Stimulated activated CD8-positive, alpha-beta memory T cell treated with anti-CD3 and anti-CD28 coated beads, Interleukin-7, amount 100 ng/mL, for 24 hours (primary cell): ENCODE data around the gene C1orf35.
A peak's percentile ranks its signal among the peaks of the same experiment; 100 is the strongest.
"Not testable (repeated sequence)": the region's sequence is repeated elsewhere in the genome, so short reads cannot be mapped to it uniquely, and the experiment has no call there.

Experiments used
- DNase-seq: peaks from one replicate; pipeline ENCODE4 v3.0.0-alpha.2; 2020; ENCODE audit warnings: low read depth

The C1orf35 gene

DNA sequence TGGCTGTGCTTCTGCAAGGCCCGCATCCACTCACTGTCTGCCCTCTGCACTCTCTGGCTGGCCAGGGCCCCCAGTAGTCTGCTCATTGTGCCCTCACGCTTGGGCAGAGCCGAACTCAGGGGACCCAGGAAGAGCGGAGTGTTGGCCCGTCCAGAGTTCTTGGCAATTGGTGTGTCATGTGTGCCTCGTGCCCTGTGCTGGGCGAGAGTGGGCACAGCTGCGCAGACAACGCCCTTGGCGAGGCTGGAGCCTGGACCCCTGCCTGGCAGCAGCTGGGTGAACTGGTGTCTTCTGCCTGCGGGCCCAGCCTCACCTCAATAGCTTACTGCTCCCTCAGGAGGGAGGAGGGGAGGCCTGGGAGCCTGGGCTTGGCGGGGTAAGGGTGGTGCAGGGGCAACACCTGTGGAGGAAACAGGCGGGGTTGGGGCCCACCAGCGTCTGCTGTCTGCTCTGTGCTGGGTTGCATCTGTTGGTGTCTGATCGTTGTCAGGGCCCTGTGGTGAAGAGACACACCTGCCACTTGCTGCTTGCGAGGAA lies 39.1 kb upstream of the C1orf35 start:
- no peak for DNase-seq

DNA sequence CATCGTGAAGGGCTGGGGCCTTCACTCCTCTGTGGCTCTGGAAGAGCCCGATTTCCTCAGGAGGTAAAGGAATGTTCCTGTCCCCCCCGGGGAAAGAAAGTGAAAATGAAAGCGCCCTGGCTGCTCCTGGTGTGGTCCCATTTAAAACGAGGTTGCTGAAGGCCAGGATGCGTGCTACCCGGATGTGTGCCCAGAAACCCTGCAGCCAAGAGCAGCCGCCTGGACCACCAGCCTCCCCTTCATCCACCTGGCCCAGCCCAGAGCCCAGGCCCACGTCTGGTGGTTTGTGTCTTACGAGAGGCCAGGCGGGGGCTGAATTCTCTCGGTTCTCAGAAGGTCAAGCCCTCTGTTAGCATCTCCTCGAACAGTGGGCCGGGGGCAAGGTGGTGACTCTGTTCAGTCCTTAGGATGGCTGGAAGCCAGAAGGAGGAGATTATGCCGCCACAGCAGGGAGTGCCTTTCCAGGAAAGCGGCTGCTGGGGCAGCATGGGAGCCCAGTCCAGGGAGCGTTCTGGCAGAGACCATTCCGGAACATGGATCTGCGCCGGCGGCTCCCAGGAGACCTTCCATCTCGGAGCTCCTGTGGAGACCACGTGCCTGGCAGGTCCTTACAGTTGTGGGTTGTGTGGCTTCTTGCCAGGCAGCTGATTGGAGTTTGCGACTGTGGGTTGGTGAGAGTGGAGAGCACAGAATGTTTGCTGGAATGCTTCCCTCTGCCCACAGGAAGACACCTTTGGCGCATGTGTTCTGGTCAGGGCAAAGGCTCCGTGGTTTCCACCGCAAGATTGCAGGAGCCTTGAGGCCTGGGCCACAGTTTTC lies 38.3 kb upstream of the C1orf35 start:
- no peak for DNase-seq

DNA sequence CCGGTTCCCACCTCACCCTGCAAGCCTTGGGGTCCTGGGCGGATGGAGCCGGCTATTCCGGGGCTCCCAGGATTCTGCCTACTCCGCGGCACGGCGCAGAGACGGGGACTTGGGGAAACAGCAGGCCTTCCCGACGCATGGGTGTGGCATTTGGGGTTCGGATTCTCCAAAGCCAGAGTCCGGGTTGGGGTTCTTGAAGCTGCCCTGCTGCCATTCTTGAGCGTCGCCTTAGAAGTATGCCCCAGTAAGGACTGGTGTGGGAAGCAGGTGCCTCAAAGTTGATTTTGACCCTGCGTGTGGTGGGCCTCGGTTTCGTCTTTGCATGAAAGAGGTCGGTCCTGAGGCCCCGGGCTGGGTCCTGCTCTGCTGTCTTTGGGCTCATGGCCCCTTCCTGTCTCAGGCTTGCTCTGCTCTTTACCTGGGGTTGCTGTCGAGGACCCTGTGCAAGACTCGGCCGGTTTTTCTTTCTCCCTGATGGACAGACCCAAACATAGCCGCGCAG lies 37.6 kb upstream of the C1orf35 start:
- no peak for DNase-seq

DNA sequence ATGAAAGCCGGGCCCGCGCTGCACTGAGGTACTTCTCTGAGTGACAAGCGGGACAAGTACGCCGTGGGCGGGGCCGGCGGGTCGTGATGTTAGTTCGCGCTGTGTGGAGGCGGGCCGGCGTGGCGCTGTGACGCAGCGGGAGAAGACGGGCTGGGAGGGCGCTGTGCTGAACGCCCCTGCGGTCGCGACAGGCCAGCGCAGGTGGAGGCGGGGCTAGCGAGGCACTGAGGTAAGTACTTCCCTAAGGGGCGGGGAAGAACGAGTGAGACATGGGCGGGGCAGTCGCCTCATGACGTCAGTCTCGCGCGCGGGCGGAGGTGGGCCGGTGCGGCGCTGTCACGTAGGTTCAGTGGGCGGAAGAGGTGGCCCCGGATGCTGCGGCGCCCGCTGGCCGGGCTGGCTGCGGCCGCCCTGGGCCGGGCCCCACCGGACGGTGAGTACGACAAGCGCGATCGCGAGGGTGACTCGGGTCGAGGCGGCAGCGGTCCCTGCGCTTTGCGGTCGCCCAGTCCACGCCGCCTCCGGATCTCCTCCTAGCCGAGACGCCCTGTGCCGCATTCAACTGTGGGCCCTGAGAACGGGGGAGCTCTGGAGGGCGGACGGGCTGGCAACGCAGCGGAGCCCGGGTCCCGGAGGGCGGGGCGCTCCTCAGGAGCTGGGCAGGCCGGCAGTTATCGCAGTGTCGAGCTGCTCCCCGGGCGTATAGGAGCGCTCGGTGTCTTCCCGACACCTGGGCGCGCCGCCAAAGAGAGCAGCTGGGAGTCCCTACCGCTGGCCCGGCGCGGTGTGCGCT lies 37.0 kb upstream of the C1orf35 start, which contains the start of gene GUK1:
GUK1 (plus strand) TSS at position 349 of the 793 bp plus-strand sequence; CDS start at position 373, 24 bp downstream.
- peak; percentile 98 for DNase-seq

DNA sequence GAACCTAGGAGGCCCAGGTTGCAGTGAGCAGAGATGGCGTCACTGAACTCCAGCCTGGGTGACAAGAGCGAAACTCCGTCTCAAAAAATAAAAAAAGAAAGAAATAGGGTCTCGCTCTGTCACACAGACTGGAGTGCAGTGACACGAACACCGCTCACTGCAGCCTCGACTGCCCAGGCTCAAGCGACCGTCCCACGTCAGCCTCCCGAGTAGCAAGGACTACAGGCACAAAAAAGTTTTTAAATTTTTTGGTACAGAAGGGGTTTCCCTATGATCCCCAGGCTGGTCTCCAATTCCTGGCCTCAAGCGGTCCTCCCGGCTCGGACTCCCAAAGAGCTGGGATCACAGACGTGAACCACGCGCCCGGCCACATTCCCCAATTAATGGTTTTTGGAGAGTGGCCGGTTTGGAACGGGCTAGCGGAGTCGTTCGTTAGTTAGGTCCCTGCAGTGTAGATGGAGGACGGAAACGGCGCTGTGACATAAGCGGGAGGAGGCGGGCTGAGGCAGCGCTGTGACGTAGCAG lies 36.3 kb upstream of the C1orf35 start:
- DNase-seq: no peak

- DNase-seq: no peak
Observed at GRCh38 chr1:228136901-228137300, 33.8 kb upstream of the C1orf35 start.

DNA sequence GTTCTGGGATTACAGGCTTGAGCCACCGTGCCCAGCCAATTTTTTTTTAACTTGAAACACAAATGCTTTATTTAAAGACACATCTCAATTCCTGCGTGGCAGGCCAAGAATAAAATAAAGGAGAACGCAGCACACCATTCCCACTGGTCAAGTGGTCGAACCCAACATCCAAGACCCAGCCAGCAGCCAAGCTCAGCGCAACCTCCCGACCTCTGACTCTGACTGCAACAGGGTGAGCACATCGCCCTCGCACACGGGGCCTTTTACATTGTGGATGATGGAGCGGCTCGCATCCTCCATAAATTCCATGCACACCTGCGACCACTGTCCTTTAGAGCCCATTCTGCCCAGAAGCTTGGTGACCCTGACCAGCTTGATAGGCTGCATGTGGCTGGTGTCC lies 31.5 kb upstream of the C1orf35 start:
- DNase-seq: no peak

- no peak for DNase-seq
Observed at GRCh38 chr1:228131766-228132165, 28.6 kb upstream of the C1orf35 start.

DNA sequence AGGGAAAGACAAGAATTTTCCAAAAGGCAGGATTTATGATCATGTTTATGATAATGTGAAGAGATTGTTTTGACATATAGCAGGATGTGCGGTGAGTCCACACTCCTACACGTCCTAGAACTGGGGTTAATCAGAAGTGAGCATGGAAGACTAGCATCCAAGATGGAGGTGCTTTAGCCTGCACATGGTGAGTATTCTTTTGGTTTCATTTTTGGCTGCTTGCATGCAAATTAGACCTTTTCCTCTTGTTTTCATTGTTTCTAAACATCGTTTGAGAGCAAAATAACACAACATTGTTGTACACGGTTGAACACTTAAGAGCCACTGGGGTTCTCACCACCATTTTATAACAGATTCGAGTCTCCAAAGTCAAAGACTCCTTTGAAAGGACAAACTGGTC lies 22.1 kb upstream of the C1orf35 start:
- DNase-seq: no peak

DNA sequence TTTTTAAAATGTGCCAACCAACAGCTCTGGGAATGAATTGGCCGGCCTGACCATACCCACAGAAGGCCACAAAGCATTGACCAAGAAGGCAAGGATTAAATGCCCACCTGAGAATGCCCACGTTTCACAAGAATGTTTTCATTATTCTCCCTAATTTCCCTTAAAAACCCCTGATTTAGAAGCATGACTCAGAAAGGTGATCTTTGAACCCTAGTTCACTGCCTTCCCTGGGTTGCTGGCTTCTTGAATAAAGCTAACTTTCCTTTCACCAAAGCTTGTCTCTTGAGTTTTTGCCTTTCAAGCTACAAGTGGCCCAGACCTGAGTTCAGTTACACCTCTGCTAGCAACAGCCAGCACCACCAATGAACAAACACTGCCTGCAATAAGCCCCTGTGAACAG lies 20.4 kb upstream of the C1orf35 start:
- DNase-seq: no peak

GRCh38 chr1:228122921-228123441 lies 19.9 kb upstream of the C1orf35 start:
- no peak for DNase-seq

- DNase-seq: no peak
Observed at GRCh38 chr1:228120857-228121489, 17.8 kb upstream of the C1orf35 start.

DNA sequence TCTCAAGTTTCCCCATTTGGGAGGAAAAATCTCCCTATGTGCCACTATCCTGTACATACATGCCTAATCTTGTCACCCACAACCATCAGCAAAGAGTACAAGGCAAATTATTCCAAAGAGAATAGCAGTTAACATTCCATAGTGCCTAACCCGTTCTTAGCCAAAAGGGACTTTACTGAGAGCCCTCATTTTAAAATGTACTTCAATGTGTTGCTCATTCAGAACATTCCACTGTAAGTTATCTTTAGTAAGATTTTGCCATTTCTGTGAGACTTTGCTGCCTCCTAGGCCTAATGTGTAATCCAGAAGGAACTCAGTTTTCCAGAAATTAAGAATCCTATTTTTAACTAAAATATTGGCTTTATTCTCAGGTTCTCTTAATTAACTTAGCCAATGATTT lies 17.2 kb upstream of the C1orf35 start:
- DNase-seq: no peak

DNA sequence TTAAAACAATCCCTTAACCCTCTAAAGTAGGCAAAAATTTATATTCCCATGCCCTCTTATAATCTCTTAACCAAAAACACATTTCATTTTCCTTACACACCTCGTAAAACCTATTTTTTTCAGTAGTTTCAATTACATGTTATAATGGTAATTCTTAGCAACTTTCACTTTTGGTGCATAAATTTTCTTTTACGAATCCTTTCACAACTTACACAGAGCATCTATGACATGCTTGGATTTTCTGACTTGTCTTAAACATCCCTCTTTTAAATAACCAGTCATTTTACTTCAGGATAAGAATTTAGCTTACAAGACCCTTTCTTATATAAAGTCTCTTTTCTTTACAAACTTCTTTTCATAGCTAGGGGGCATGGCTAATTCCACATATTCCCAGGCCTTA lies 14.9 kb upstream of the C1orf35 start:
- DNase-seq: no peak

DNA sequence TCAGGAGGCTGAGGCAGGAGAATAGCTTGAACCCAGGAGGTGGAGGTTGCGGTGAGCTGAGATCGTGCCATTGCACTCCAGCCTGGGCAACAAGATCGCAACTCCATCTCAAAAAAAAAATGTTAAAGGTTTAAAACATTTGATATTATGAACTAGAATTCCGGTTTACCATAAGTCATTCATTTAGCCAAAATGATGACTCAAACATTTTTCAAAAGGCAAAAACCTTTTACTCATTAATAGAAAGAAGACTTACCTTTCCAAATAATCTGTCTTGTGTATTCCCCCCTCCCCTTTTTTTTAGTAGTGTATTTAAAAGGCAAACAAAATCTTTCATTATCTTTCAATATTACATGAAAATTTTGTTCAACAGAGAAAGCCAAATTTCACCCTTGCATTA lies 14.2 kb upstream of the C1orf35 start:
- DNase-seq: no peak

GRCh38 chr1:228114827-228115226 lies 11.7 kb upstream of the C1orf35 start:
- DNase-seq: no peak

GRCh38 chr1:228112617-228113016 lies 9.5 kb upstream of the C1orf35 start:
- DNase-seq: no peak

DNA sequence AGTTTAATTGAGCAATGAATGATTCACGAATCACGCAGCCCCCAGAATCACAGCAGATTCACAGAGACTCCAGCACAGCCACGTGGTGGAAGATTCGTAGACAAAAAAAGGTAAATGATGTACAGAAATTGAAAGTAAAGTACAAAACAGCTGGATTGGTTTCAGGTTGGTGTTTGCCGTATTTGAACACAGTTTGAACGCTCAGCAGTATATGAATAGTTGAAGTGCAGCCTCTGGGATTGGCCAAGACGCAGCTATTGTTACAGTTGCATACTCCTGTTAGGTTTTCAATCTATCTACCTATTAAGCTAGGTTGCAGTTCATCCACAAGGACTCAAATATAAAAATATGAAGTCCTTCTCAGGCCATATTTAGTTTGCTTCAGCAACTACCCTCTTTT lies 9.0 kb upstream of the C1orf35 start:
- DNase-seq: no peak

DNA sequence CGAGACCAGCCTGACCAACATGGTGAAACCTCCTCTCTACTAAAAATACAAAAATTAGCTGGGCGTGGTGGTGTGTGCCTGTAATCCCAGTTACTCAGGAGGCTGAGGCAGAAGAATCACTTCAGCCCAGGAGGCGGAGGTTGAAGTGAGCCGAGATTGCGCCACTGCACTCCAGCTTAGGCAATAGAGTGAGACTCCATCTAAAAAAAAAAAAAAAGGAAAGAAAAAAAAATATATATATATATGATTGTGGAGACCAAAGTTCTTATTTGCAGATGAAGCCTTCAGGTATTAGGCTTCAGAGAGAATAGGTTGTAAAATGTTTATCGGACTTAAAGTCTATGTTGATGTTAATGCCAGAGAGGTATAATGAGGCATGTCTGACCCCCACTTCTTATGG lies 8.2 kb upstream of the C1orf35 start:
- not testable (repeated sequence) for DNase-seq

DNA sequence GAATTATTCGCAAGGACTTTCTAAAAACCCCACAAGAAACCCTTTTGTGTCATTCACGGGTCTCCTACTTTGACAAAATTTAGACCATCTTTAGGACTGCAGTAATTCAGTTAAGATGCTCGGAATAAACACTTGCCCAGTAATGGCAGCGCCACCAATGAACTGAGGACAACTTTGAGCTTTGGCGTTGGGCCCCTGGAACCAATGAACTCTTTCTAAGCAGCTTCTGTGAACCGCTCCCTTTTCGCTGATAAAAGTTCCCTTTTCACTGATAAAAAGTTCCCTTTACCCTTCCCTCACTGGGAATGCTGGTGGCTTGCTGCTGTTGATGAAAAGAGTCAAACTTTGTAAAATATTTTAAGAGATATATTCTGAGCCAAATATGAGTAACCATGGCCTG lies 7.4 kb upstream of the C1orf35 start:
- DNase-seq: no peak

- DNase-seq: no peak
Observed at GRCh38 chr1:228109962-228110488, 6.9 kb upstream of the C1orf35 start.
